Measurements from ENCODE around the gene PUM1. TPM values are rescaled to one million over a fixed set of nuclear protein-coding genes. Genes with fewer than 3 reads are reported as not detected.

Gene PUM1
- total RNA-seq, 1 donor from 2014 or later = 129 TPM

- DNase-seq (ENCODE audit: low spot score) = no peak
Observed at GRCh38 chr1:30907481-30908315, 157.8 kb downstream of the PUM1 start.

GRCh38 chr1:30906631-30907441 lies 158.7 kb downstream of the PUM1 start:
- DNase-seq (ENCODE audit: low spot score) = no peak

- no peak for DNase-seq (ENCODE audit: low spot score)
Observed at GRCh38 chr1:30905916-30906620, 159.4 kb downstream of the PUM1 start.

- no peak for DNase-seq (ENCODE audit: low spot score)
Observed at GRCh38 chr1:30905403-30905802, 160.1 kb downstream of the PUM1 start.

- no peak for DNase-seq (ENCODE audit: low spot score)
Observed at GRCh38 chr1:30904962-30905335, 160.6 kb downstream of the PUM1 start.

- DNase-seq (ENCODE audit: low spot score) = no peak
Observed at GRCh38 chr1:30904191-30904961, 161.1 kb downstream of the PUM1 start.

- DNase-seq (ENCODE audit: low spot score) = no peak
Observed at GRCh38 chr1:30903343-30904034, 162.0 kb downstream of the PUM1 start.

- no peak for DNase-seq (ENCODE audit: low spot score)
Observed at GRCh38 chr1:30902593-30903290, 162.8 kb downstream of the PUM1 start.

- DNase-seq (ENCODE audit: low spot score) = no peak
Observed at GRCh38 chr1:30901798-30902581, 163.5 kb downstream of the PUM1 start.

GRCh38 chr1:30900931-30901560 lies 164.5 kb downstream of the PUM1 start:
- no peak for DNase-seq (ENCODE audit: low spot score)

- DNase-seq (ENCODE audit: low spot score) = no peak
Observed at GRCh38 chr1:30900486-30900885, 165.0 kb downstream of the PUM1 start.

GRCh38 chr1:30899577-30900389 lies 165.7 kb downstream of the PUM1 start:
- no peak for DNase-seq (ENCODE audit: low spot score)

GRCh38 chr1:30898031-30898815 lies 167.3 kb downstream of the PUM1 start:
- DNase-seq (ENCODE audit: low spot score) = no peak

GRCh38 chr1:30896905-30897304 lies 168.6 kb downstream of the PUM1 start:
- DNase-seq (ENCODE audit: low spot score) = no peak

- no peak for DNase-seq (ENCODE audit: low spot score)
Observed at GRCh38 chr1:30895944-30896660, 169.4 kb downstream of the PUM1 start.

GRCh38 chr1:30895382-30895943 lies 170.1 kb downstream of the PUM1 start:
- no peak for DNase-seq (ENCODE audit: low spot score)

Measured in mucosa of gallbladder (tissue), 1 donor.